Measurements from ENCODE around the gene KDM2A. TPM values are rescaled to one million over a fixed set of nuclear protein-coding genes. Genes with fewer than 3 reads are reported as not detected.

Gene KDM2A
- total and polyA plus RNA-seq, 2 of the 13 experiments (the other 11 are each of a cell fraction or from before 2014, with no cell fraction given) = 31.3 to 31.4 TPM

- TF ChIP-seq E2F2 (CRISPR knock-in tag; IDR thresholded peaks at IDR 0.05; ENCODE audit: borderline replicate concordance) = no peak
These were observed 118.5 kb downstream of the KDM2A start (continued) for GRCh38 chr11:67237574-67237973.

- Histone ChIP-seq H3K4me3 (replicated peaks in 1 of 3; ENCODE audit: insufficient read depth in 1 of 3, low read depth in 2 of 3, low read length in 3 of 3) (peak overlapping the region; percentile 14 to 59 (median 34); a peak in 5 of 6 replicates), H3K4me2 (ENCODE audit: low read depth, low read length) (peak overlapping the region; percentile 81), H3K9ac (ENCODE audit: insufficient read depth, low read depth, low read length) (peak overlapping the region; percentile 42; the same call in 1 of the 2 replicates), H2AFZ (ENCODE audit: low read length) (no peak overlapping the region), H3K36me3 (replicated peaks in 1 of 2; ENCODE audit: control insufficient read depth in 1 of 2, insufficient read depth in 2 of 2, low read length in 2 of 2) (peaks cover 1 to 11% of the 10 kb centered on the region in 2 experiments; a peak in 4 of 5 replicates), H3K9me3 (ENCODE audit: low read length) (no peaks in the 10 kb centered on the region), H3K79me2 (ENCODE audit: insufficient read depth, low read length) (peaks cover 41% of the 10 kb centered on the region), H4K20me1 (ENCODE audit: insufficient read depth, low read length) (peaks cover 11% of the 10 kb centered on the region), H3K4me1 (ENCODE audit: insufficient read depth, low read length) (peaks cover 49% of the 10 kb centered on the region), H3K27me3 (ENCODE audit: control insufficient read depth in 1 of 2, insufficient read depth in 2 of 2, low read length in 2 of 2) (no peaks in the 10 kb centered on the region; a peak in 1 of 5 replicates), H3K27ac (ENCODE audit: extremely low read length, insufficient read depth, low read length) (peak overlapping the region; percentile 64)
- no peak for DNase-seq (ENCODE audit: low spot score)
- WGBS (ENCODE audit: low lambda C conversion rate) = 31% methylated on average over 10 of the region's 10 CpGs
- no TSS peak for BruUV-seq (replicated peaks)
- CTCF ChIA-PET (ENCODE audit: low intra/inter-chr PET ratio, low total read pairs) = no interaction called here
- intact Hi-C loops (cut with micrococcal nuclease; ENCODE audit: unreplicated experiment) (no loop called here), in situ Hi-C loops (cut with HindIII; ENCODE audit: extremely low pct_ligation_motif_present, low pct_unique_long_range_greater_than_20kb) (no loop called here)
- ATAC-seq = peak; percentile 2; the same call in 2 of the 3 replicates
- POLR2A ChIA-PET = interaction anchor here (0.8 to 3.3 kb wide), 21 partner anchors 9 to 854 kb away, joined by 3 to 20 read pairs (median 5); partner anchors contain the start of genes ANKRD13D, CLCF1, POLD4 and SSH3
- no peak for FAIRE-seq
- TF ChIP-seq ERF (CRISPR knock-in tag; IDR thresholded peaks at IDR 0.05) (no peak), ATF7 (IDR thresholded peaks at IDR 0.05) (no peak), ATF7 (CRISPR knock-in tag; IDR thresholded peaks at IDR 0.05) (no peak), KDM4B (CRISPR knock-in tag; IDR thresholded peaks at IDR 0.05) (no peak), ZNF33A (CRISPR knock-in tag; IDR thresholded peaks at IDR 0.05; ENCODE audit: borderline replicate concordance) (no peak), EZH2 (conservative IDR thresholded peaks at IDR 0.05; ENCODE audit: low read depth, low read length) (no peak), XRCC5 (optimal IDR thresholded peaks at IDR 0.05; ENCODE audit: low read length) (no peak), IRF1 (CRISPR knock-in tag; IDR thresholded peaks at IDR 0.05; ENCODE audit: low read depth) (no peak), GABPA (IDR thresholded peaks at IDR 0.05; ENCODE audit: low read depth, low read length) (no peak), GABPA (CRISPR knock-in tag; IDR thresholded peaks at IDR 0.05; ENCODE audit: low read depth) (no peak), ARNT2 (CRISPR knock-in tag; IDR thresholded peaks at IDR 0.05; ENCODE audit: low read depth) (0 out of 2 replicates have a peak, but pooled peaks have one; percentile 11), ZNF18 (CRISPR knock-in tag; IDR thresholded peaks at IDR 0.05; ENCODE audit: insufficient replicate concordance) (no peak), ZNF710 (CRISPR knock-in tag; IDR thresholded peaks at IDR 0.05; ENCODE audit: borderline replicate concordance) (0 out of 2 replicates have a peak, but pooled peaks have one; percentile 3), ZNF253 (CRISPR knock-in tag; IDR thresholded peaks at IDR 0.05; ENCODE audit: borderline replicate concordance) (0 out of 2 replicates have a peak, but pooled peaks have one; percentile 6)
These were observed 120.1 kb downstream of the KDM2A start for GRCh38 chr11:67238894-67239782.
